Measurements from ENCODE around the gene NSUN6. TPM values are rescaled to one million over a fixed set of nuclear protein-coding genes. Genes with fewer than 3 reads are reported as not detected.
A peak's percentile ranks its signal among the peaks of the same experiment; 100 is the strongest.

NSUN6 gene
- total and polyA plus RNA-seq, 10 of the 15 experiments (the other 5 are each of a cell fraction or from before 2014, with no cell fraction given): 10.2 to 25.0 (median 15.6) TPM

DNA sequence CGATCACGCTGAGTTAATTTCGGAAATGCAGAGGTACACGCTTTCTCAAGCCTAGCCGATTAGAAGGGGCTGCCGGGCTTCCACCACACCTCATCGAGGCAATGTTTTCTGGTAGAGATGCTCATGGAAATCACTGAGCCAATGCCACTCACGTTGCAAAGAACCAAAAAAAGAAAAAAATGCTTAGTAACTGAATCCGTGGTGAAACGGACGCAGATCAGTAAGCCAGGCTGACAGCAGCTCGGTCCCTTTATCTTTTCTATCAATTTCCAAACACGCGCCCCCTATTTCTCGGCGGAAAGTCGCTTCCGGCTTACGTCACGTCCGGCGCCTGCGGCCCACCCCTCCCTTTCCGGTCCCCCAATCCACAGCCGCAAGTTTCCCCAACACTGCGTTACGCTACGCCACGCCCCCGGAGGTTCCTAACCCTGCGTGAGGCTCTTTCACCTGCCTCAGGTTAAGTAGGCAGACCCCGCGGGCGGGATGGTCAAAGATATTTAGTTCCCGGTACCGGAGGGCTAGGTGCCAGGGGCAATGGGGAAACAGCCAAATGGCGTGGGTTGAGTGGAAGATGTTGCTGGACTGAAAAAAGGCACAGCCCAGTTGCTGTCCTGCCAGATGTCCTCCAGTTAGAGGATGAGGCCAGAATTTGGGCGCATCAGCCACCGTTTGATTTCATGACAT lies at the start of gene NSUN6 (continued):
- TF ChIP-seq, protein P1, sequence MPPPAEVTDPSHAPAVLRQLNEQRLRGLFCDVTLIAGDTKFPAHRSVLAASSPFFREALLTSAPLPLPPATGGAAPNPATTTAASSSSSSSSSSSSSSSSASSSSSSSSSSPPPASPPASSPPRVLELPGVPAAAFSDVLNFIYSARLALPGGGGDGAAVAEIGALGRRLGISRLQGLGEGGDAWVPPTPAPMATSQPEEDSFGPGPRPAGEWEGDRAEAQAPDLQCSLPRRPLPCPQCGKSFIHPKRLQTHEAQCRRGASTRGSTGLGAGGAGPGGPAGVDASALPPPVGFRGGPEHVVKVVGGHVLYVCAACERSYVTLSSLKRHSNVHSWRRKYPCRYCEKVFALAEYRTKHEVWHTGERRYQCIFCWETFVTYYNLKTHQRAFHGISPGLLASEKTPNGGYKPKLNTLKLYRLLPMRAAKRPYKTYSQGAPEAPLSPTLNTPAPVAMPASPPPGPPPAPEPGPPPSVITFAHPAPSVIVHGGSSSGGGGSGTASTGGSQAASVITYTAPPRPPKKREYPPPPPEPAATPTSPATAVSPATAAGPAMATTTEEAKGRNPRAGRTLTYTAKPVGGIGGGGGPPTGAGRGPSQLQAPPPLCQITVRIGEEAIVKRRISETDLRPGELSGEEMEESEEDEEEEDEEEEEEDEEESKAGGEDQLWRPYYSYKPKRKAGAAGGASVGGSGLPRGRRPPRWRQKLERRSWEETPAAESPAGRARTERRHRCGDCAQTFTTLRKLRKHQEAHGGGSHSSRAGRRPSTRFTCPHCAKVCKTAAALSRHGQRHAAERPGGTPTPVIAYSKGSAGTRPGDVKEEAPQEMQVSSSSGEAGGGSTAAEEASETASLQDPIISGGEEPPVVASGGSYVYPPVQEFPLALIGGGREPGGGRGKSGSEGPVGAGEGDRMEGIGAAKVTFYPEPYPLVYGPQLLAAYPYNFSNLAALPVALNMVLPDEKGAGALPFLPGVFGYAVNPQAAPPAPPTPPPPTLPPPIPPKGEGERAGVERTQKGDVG (CRISPR knock-in tag; IDR thresholded peaks at IDR 0.05): no peak
- peak; percentile 46 for TF ChIP-seq E4F1 (IDR thresholded peaks at IDR 0.05; ENCODE audit: borderline replicate concordance, partially characterized antibody)
- TF ChIP-seq ZBTB33 (IDR thresholded peaks at IDR 0.05): peak; percentile 35; the same call in 1 of the 2 replicates
- no peak for TF ChIP-seq SPI1 (IDR thresholded peaks at IDR 0.05; ENCODE audit: borderline replicate concordance, insufficient read depth, low read depth, low read length)
- 0 out of 2 replicates have a peak, but pooled peaks have one; percentile 11 for TF ChIP-seq TCF3 (IDR thresholded peaks at IDR 0.05; ENCODE audit: borderline replicate concordance, insufficient read depth, low read depth, low read length)
- peak; percentile 48 to 55; a peak in 2 of 4 replicates for TF ChIP-seq BHLHE40 (IDR thresholded peaks at IDR 0.05; ENCODE audit: borderline replicate concordance in 1 of 2, low read depth in 2 of 2, low read length in 1 of 2)
- no peak for TF ChIP-seq EP300 (IDR thresholded peaks at IDR 0.05; ENCODE audit: borderline replicate concordance in 1 of 2, control insufficient read depth in 1 of 2, low read depth in 2 of 2, low read length in 2 of 2)
- no peak for TF ChIP-seq ZNF274 (IDR thresholded peaks at IDR 0.05; ENCODE audit: insufficient read depth, insufficient read length)
- TF ChIP-seq RUNX3 (IDR thresholded peaks at IDR 0.05; ENCODE audit: low read length): peak; percentile 81
- TF ChIP-seq, protein P2, sequence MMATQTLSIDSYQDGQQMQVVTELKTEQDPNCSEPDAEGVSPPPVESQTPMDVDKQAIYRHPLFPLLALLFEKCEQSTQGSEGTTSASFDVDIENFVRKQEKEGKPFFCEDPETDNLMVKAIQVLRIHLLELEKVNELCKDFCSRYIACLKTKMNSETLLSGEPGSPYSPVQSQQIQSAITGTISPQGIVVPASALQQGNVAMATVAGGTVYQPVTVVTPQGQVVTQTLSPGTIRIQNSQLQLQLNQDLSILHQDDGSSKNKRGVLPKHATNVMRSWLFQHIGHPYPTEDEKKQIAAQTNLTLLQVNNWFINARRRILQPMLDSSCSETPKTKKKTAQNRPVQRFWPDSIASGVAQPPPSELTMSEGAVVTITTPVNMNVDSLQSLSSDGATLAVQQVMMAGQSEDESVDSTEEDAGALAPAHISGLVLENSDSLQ (IDR thresholded peaks at IDR 0.05): peak; percentile 71
- TF ChIP-seq ZBED1 (IDR thresholded peaks at IDR 0.05; ENCODE audit: borderline replicate concordance): no peak
- TF ChIP-seq SRF (IDR thresholded peaks at IDR 0.05; ENCODE audit: low read depth in 2 of 2, low read length in 2 of 2): peak in 1 of 2 experiments; percentile 54; a peak in 1 of 4 replicates
- TF ChIP-seq SMARCA5 (IDR thresholded peaks at IDR 0.05): no peak
- TF ChIP-seq JUNB (IDR thresholded peaks at IDR 0.05): no peak
- peak; percentile 81 for TF ChIP-seq POLR2AphosphoS2 (IDR thresholded peaks at IDR 0.05; ENCODE audit: low read depth, low read length)
- no peak for TF ChIP-seq BRCA1 (IDR thresholded peaks at IDR 0.05; ENCODE audit: low read depth, low read length)

All from GM12878 (cell line).